GM10248 (cell line): ENCODE results near the gene LMF1.

Experiments
- CTCF ChIA-PET: fragments of 300-600 bp; sonication (Branson Sonifier 250); formaldehyde crosslinking; extraction: SDS; loops from one replicate; lab custom pipeline; 2021; ENCODE audit warnings: antibody characterized with exemption; lab: Yijun Ruan, JAX
- POLR2A ChIA-PET: fragments of 350-650 bp; sonication (Branson Sonifier 250); formaldehyde crosslinking; extraction: SDS; loops from one replicate; lab custom pipeline; 2020; ENCODE audit warnings: antibody characterized with exemption; lab: Yijun Ruan, JAX
- DNase-seq: peaks from one replicate; pipeline ENCODE4 v3.0.0; 2012; ENCODE audit errors: extremely low spot score
- TF ChIP-seq, protein P1 (sequence below): IDR thresholded peaks from 2 replicates; pipeline ENCODE4 v1.5.1; 2012; ENCODE audit warnings: mild to moderate bottlenecking, low read depth; ENCODE audit errors: extremely low read depth, missing control alignments, control extremely low read depth

LMF1 gene

DNA sequence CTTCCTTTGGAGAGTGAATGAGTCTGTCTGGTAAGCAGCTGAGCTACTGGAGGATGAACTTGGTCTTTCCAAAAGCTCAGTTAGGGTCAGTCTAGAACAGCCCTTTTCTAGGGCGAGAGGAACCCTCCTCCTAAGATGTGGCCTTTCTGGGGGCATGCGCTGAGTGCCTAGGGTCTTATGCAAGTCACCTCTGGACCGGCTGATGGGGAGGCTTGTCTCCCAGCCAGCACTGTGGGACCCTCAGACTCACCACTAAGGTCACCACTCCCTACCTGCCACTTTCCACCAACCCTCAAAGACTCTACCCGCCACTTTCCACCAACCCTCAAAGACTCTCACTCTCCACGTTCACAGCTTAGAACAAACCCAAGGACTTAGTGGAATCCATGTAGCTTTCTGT, 26.8 kb downstream of the LMF1 start:
- CTCF ChIA-PET: interaction anchor here (1.1 kb wide), 1 partner anchor 13 kb away, joined by 3 read pairs; no protein-coding TSS in a partner anchor
- TF ChIP-seq, protein P1, sequence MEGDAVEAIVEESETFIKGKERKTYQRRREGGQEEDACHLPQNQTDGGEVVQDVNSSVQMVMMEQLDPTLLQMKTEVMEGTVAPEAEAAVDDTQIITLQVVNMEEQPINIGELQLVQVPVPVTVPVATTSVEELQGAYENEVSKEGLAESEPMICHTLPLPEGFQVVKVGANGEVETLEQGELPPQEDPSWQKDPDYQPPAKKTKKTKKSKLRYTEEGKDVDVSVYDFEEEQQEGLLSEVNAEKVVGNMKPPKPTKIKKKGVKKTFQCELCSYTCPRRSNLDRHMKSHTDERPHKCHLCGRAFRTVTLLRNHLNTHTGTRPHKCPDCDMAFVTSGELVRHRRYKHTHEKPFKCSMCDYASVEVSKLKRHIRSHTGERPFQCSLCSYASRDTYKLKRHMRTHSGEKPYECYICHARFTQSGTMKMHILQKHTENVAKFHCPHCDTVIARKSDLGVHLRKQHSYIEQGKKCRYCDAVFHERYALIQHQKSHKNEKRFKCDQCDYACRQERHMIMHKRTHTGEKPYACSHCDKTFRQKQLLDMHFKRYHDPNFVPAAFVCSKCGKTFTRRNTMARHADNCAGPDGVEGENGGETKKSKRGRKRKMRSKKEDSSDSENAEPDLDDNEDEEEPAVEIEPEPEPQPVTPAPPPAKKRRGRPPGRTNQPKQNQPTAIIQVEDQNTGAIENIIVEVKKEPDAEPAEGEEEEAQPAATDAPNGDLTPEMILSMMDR: no peak
- POLR2A ChIA-PET: no interaction called here
- no peak for DNase-seq

GRCh38 chr16:942436-943060, 28.2 kb downstream of the LMF1 start:
- no peak for DNase-seq
- TF ChIP-seq, protein P1: no peak
- ChIA-PET POLR2A (no interaction called here), CTCF (no interaction called here)

DNA sequence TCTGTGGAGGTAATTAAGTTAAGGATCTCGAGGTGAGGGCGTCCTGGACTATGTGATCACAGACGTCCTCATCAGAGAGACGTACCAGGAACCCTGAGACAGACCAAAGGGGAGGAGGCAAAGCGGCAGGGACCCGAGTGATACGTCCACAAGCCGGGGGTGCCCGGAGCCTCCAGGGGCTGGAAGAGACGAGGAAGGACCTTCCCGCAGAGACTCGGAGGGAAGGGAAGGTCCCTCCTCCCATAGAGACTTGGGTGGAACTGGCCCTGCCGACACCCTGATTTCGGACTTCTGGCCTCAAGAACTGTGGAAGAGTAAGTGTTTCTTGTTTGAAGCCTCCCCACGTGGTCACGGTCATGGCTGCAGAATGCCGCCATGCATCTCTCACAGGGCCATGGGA, 30.8 kb downstream of the LMF1 start:
- ChIA-PET POLR2A (no interaction called here), CTCF (no interaction called here)
- DNase-seq: no peak
- TF ChIP-seq, protein P1: no peak

DNA sequence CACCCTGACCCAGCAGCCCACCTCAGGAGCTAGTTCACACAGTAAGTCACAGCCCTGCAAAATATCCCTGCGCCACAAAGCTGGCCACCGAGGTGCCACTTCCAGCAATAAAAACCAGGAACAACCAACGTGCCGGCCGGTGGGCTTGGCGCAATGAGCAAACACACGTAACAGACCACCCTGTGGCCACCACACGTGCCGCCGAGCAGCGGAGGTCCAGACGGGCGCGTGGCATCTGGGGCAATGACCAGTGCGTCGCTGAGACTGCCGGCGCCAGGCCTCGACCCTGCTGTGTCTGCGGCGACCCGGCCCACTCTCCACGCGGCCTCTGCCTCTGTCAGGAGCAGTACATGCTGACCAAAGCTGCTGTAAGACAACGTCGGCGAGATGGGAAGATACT, 31.5 kb downstream of the LMF1 start:
- TF ChIP-seq, protein P1: no peak
- ChIA-PET POLR2A (no interaction called here), CTCF (no interaction called here)

DNA sequence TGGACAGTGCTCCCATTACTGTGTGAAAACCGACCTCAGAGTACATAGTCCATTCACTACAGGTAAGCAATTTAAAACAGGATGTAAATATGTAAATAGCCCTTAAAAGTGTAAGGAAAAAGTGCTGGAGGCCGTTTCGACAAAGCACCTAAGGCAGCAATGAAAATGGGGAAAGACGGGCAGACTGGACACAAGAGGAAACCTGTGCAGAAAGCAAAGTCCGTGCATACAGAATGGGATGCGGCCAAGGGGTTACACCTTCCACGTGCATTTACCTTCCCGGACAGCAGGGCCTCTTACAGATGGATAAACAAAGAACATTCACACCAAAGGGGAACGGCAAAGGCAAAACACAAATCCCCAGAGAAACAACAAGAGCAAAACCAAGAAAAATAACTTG, 32.0 kb downstream of the LMF1 start:
- CTCF ChIA-PET: no interaction called here
- POLR2A ChIA-PET: no interaction called here
- no peak for DNase-seq
- TF ChIP-seq, protein P1: no peak

More for the DNA sequence above, 31.5 kb downstream of the LMF1 start:
- no peak for DNase-seq

DNA sequence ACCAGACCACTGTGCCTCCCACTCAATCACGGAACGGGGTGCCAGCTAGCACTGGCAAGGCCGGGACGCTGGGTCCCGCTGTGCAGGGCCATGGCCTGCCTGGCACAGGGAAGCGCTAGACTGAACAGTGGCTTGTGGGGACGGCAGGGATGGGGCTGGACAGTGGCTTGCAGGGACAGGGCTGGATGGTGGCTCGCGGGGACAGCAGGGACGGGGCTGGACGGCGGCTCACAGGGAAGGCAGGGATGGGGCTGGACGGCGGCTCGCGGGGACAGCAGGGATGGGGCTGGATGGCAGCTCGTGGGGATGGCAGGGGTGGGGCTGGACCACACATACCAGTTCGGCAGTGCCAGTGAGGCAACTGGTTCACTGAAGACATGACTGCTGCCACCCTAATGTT, 32.6 kb downstream of the LMF1 start:
- ChIA-PET CTCF (no interaction called here), POLR2A (no interaction called here)
- TF ChIP-seq, protein P1: no peak
- DNase-seq: no peak
